Endothelial cell of umbilical vein (primary cell): ENCODE data around the gene VIPAS39. TPM values are rescaled to one million over a fixed set of nuclear protein-coding genes. Genes with fewer than 3 reads are reported as not detected.
A peak's percentile ranks its signal among the peaks of the same experiment; 100 is the strongest.

Source experiments
- BruUV-seq: library from RNA; stranded (reverse); fragments of 400-500 nt; replicated peaks from 2 replicates; lab custom pipeline; 2021; lab: Mats Ljungman, UMichigan
- CTCF ChIA-PET: fragments of 300-600, 350-600 bp; sonication (Branson Sonifier 250); formaldehyde crosslinking; loops from one replicate; lab custom pipeline; 2021; ENCODE audit warnings: antibody characterized with exemption, inconsistent platforms; lab: Charles Lee
- POLR2A ChIA-PET: fragments of 300-600, 350-600 bp; sonication (Branson Sonifier 250); formaldehyde crosslinking; loops from one replicate; lab custom pipeline; 2021; ENCODE audit warnings: antibody characterized with exemption, inconsistent platforms; lab: Charles Lee
- DNase-seq: peaks from one replicate; pipeline ENCODE4 v3.0.0-alpha.2; 2011; ENCODE audit warnings: low read depth, low spot score
- FAIRE-seq: peaks from 2 replicates; lab custom pipeline; 2011; peaks lifted over from hg19 to GRCh38; lab: Jason Lieb, UNC
- H2AFZ ChIP-seq: 2 replicates; pipeline ENCODE4 v1.6.0; 2012; ENCODE audit warnings: low read depth, low read length, control low read depth, inconsistent platforms
- H3K27ac ChIP-seq: 2 replicates; pipeline ENCODE4 v1.5.1; 2011; ENCODE audit warnings: low read depth, mild to moderate bottlenecking, control low read depth, low read length, moderate library complexity; ENCODE audit not compliant: insufficient read depth
- H3K27me3 ChIP-seq, 2 experiments: 2 replicates each; pipeline versions ENCODE4 v1.6.0 to v1.6.1; 2011; ENCODE audit warnings: low read length in 2 of 2, mixed read lengths in 1 of 2; ENCODE audit not compliant: control insufficient read depth in 2 of 2, insufficient read depth in 2 of 2
- H3K36me3 ChIP-seq, 2 experiments: 2 replicates in 1 of 2; 3 replicates in 1 of 2; pipeline ENCODE4 v1.5.1; 2011; ENCODE audit warnings: low read length in 2 of 2, mild to moderate bottlenecking in 1 of 2, moderate library complexity in 1 of 2; ENCODE audit not compliant: control insufficient read depth in 2 of 2, insufficient read depth in 2 of 2; ENCODE audit errors: extremely low read depth in 1 of 2
- H3K4me1 ChIP-seq: 3 replicates; pipeline ENCODE4 v1.5.1; 2011; ENCODE audit warnings: mild to moderate bottlenecking, low read length; ENCODE audit not compliant: control insufficient read depth, insufficient read depth; ENCODE audit errors: extremely low read depth
- H3K4me2 ChIP-seq: 2 replicates; pipeline ENCODE4 v1.6.1; 2011; ENCODE audit warnings: low read length, control low read depth, mixed read lengths; ENCODE audit not compliant: insufficient read depth
- H3K4me3 ChIP-seq, 3 experiments: fragments of 200-600 bp in 1 of 3; sonication (generic), shearing (Covaris generic) in 1 of 3; replicated peaks in 1 of 3; 2 replicates each; pipeline ENCODE4 v1.5.1; 2011 to 2016; ENCODE audit warnings: control low read depth in 3 of 3, low read length in 3 of 3, mild to moderate bottlenecking in 2 of 3, inconsistent platforms in 1 of 3, low read depth in 1 of 3, moderate library complexity in 1 of 3; ENCODE audit not compliant: insufficient read depth in 1 of 3
- H3K79me2 ChIP-seq: 2 replicates; pipeline ENCODE4 v1.6.0; 2012; ENCODE audit warnings: low read length, inconsistent platforms; ENCODE audit not compliant: control insufficient read depth, insufficient read depth
- H3K9ac ChIP-seq: replicated peaks from 2 replicates; pipeline ENCODE3; 2011; ENCODE audit warnings: low read length, control low read depth; ENCODE audit not compliant: insufficient read depth; ENCODE audit errors: extremely low read depth
- H3K9me1 ChIP-seq: replicated peaks from 3 replicates; pipeline ENCODE4 v1.6.0; 2011; ENCODE audit warnings: mild to moderate bottlenecking, low read length; ENCODE audit not compliant: control insufficient read depth, insufficient read depth; ENCODE audit errors: extremely low read depth
- H3K9me3 ChIP-seq: replicated peaks from 2 replicates; pipeline ENCODE4 v1.5.1; 2012; ENCODE audit warnings: low read length, inconsistent platforms; ENCODE audit not compliant: control insufficient read depth, insufficient read depth
- H4K20me1 ChIP-seq: replicated peaks from 2 replicates; pipeline ENCODE3; 2011; ENCODE audit warnings: mild to moderate bottlenecking, low read length; ENCODE audit not compliant: control insufficient read depth, insufficient read depth; ENCODE audit errors: extremely low read depth
- CTCF ChIP-seq, 2 donors: IDR thresholded peaks; 1 replicate in 1 of 2; 2 replicates in 1 of 2; pipeline ENCODE4 v1.5.1; 2011; ENCODE audit warnings: low read length in 2 of 2, mild to moderate bottlenecking in 2 of 2, moderate library complexity in 2 of 2, control low read depth in 1 of 2, inconsistent platforms in 1 of 2, low read depth in 1 of 2; ENCODE audit not compliant: insufficient read depth in 1 of 2; ENCODE audit errors: extremely low read depth in 1 of 2
- FOS ChIP-seq: IDR thresholded peaks from 2 replicates; pipeline ENCODE4 v1.6.1; 2011; ENCODE audit warnings: mild to moderate bottlenecking, low read length, moderate library complexity, borderline replicate concordance; ENCODE audit not compliant: insufficient read depth
- MAX ChIP-seq: IDR thresholded peaks from 2 replicates; pipeline ENCODE4 v1.6.1; 2011; ENCODE audit not compliant: insufficient read depth, insufficient read length
- POLR2A ChIP-seq: IDR thresholded peaks from 2 replicates; pipeline ENCODE4 v1.6.1; 2012; ENCODE audit warnings: low read depth, mild to moderate bottlenecking, control low read depth, low read length
- dilution Hi-C: fragments of 300-500 bp; cut with MboI; formaldehyde crosslinking; loops from one replicate; pipeline ENCODE4 v1.15.0; 2019; ENCODE audit warnings: low sequenced_read_pairs; ENCODE audit not compliant: extremely low pct_ligation_motif_present
- intact Hi-C: fragments of 100-400 bp; cut with micrococcal nuclease; formaldehyde crosslinking; loops from one replicate; pipeline ENCODE4 v1.10.0; 2022
- polyA plus RNA-seq, 4 experiments: library from polyadenylated mRNA; depleted of rRNA in 3 of 4; stranded (reverse) in 3 of 4; unstranded in 1 of 4; fragments of >200 nt; gene quantifications; 2 replicates each; pipeline versions ENCODE4 v1.2.1 to v1.2.3, GENCODE V29; 2011 to 2012; ENCODE audit warnings: missing spikeins in 1 of 4
- total RNA-seq: library from RNA; stranded (reverse); gene quantifications from 2 replicates; pipeline ENCODE4 v1.2.3, GENCODE V29; 2021

Gene VIPAS39
- total and polyA plus RNA-seq, 2 donors (not counting 3 experiments of a cell fraction or from before 2014, with no cell fraction given), result 24.2 to 28.2 TPM

DNA sequence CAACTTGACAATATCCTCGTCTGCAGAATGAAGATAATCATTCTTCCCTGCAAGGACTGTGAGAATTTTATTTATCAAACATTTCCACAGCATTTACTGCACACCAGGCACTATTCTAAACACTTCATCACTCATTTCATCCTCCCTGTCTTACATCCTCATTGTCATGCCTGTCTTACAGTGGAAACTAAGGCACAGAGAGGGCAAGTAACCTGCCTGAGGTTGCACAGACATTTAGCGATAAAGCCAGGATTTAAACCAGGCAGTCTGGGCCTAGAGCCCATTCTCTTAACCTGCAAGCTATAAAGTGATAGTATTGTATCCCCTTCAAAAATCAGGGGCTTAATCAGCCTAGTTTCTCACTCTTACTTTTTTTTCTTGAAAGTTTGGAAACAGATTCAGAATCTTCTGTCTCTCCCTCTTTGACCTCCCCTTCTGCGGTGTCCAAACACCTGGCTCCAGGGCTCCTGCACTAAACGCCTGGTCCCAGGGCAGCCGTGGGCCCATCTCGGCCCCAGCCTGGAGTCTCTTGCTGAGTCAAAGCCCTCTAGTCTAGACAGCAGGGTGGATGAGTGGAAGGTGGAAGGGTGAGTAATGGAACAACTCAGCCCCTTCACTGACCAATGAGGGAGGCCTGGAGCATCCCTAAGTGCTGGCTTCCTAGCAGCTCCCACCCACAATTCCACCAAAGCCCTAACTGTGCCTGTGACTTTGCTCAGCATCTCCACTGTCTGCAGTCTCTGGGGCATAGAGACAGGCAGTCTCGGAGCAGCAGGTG, 28.7 kb upstream of the VIPAS39 start:
- CTCF ChIA-PET, result no interaction called here
- POLR2A ChIA-PET, result no interaction called here
- Histone ChIP-seq H3K4me1 (no peaks in the 10 kb centered on the region), H3K9me3 (no peaks in the 10 kb centered on the region), H4K20me1 (no peaks in the 10 kb centered on the region), H3K36me3 (no peaks in the 10 kb centered on the region), H3K9ac (no peak overlapping the region), H3K9me1 (no peaks in the 10 kb centered on the region), H3K27me3 (no peaks in the 10 kb centered on the region), H3K4me3 (no peak overlapping the region), H3K4me2 (no peak overlapping the region), H3K79me2 (no peaks in the 10 kb centered on the region), H2AFZ (no peak overlapping the region), H3K27ac (no peak overlapping the region)
- dilution Hi-C loops, result no loop called here
- no TSS peak for BruUV-seq
- FAIRE-seq, result no peak
- TF ChIP-seq MAX (no peak), FOS (peak; percentile 9)
- DNase-seq, result no peak
- intact Hi-C loops, result no loop called here

GRCh38 chr14:77485256-77485655, 27.9 kb upstream of the VIPAS39 start:
- TF ChIP-seq POLR2A (no peak), CTCF (IDR thresholded peaks at IDR 0.05; ENCODE audit: extremely low read depth in 1 of 2, insufficient read depth in 1 of 2, low read depth in 1 of 2, low read length in 2 of 2) (no peak)
- dilution Hi-C loops, result no loop called here
- DNase-seq, result no peak
- no peaks in the 10 kb centered on the region for H3K9me1 ChIP-seq
- FAIRE-seq, result no peak
- no peaks in the 10 kb centered on the region for H3K4me1 ChIP-seq
- CTCF ChIA-PET, result no interaction called here
- no peaks in the 10 kb centered on the region for H3K79me2 ChIP-seq
- no peak overlapping the region for H3K27ac ChIP-seq
- no peak overlapping the region for H3K9ac ChIP-seq
- H3K27me3 ChIP-seq, result no peaks in the 10 kb centered on the region
- no peak overlapping the region for H3K4me3 ChIP-seq
- H4K20me1 ChIP-seq, result no peaks in the 10 kb centered on the region
- H3K9me3 ChIP-seq, result no peaks in the 10 kb centered on the region
- H3K4me2 ChIP-seq, result no peak overlapping the region
- POLR2A ChIA-PET, result no interaction called here
- H3K36me3 ChIP-seq, result no peaks in the 10 kb centered on the region
- no TSS peak for BruUV-seq
- H2AFZ ChIP-seq, result no peak overlapping the region
- intact Hi-C loops, result no loop called here
